GM12878 (cell line): Measurements from ENCODE around the gene HERC5. TPM values are rescaled to one million over a fixed set of nuclear protein-coding genes. Genes with fewer than 3 reads are reported as not detected.

Experiments
- E4F1 ChIP-seq: fragments of 450-650 bp; IDR thresholded peaks from 2 replicates; pipeline ENCODE4 v1.6.1; 2018; ENCODE audit warnings: borderline replicate concordance, mild to moderate bottlenecking; ENCODE audit not compliant: partially characterized antibody
- EED ChIP-seq: sonication (generic); IDR thresholded peaks from 2 replicates; pipeline ENCODE4 v1.6.1; 2016; ENCODE audit warnings: antibody characterized with exemption, low read depth
- GABPA ChIP-seq: IDR thresholded peaks from 2 replicates; pipeline ENCODE4 v1.6.1; 2014; ENCODE audit warnings: antibody characterized with exemption, low read depth, mild to moderate bottlenecking, inconsistent platforms
- HDGF ChIP-seq: fragments of 450-650 bp; IDR thresholded peaks from 2 replicates; pipeline ENCODE4 v1.6.1; 2016; ENCODE audit warnings: antibody characterized with exemption
- IRF3 ChIP-seq: fragments of 450-650 bp; IDR thresholded peaks from 2 replicates; pipeline ENCODE4 v1.6.1; 2014; ENCODE audit warnings: mild to moderate bottlenecking
- IRF5 ChIP-seq: fragments of 450-650 bp; IDR thresholded peaks from 2 replicates; pipeline ENCODE4 v1.6.1; 2017; ENCODE audit warnings: borderline replicate concordance
- JUND ChIP-seq: IDR thresholded peaks from 2 replicates; pipeline ENCODE4 v1.6.1; 2012; ENCODE audit warnings: low read depth, mild to moderate bottlenecking, low read length, improper control_type of control experiment, moderate library complexity
- MTA3 ChIP-seq: IDR thresholded peaks from 2 replicates; pipeline ENCODE4 v1.6.1; 2012; ENCODE audit warnings: low read length, inconsistent platforms, borderline replicate concordance
- MYB ChIP-seq: fragments of 150-350 bp; IDR thresholded peaks from 2 replicates; pipeline ENCODE4 v1.6.1; 2014; ENCODE audit warnings: mild to moderate bottlenecking, low read depth, low read length, borderline replicate concordance
- NBN ChIP-seq: fragments of 450-650 bp; IDR thresholded peaks from 2 replicates; pipeline ENCODE4 v1.6.1; 2016
- NFIC ChIP-seq: IDR thresholded peaks from 2 replicates; pipeline ENCODE4 v1.6.1; 2012; ENCODE audit warnings: low read depth, mild to moderate bottlenecking, inconsistent platforms, low read length, moderate library complexity
- NFXL1 ChIP-seq: fragments of 450-650 bp; IDR thresholded peaks from 2 replicates; pipeline ENCODE4 v1.6.1; 2017; ENCODE audit warnings: antibody characterized with exemption, mild to moderate bottlenecking, borderline replicate concordance
- PBX3 ChIP-seq: IDR thresholded peaks from 2 replicates; pipeline ENCODE4 v1.6.1; 2011; ENCODE audit warnings: mild to moderate bottlenecking, low read depth, low read length, moderate library complexity; ENCODE audit not compliant: insufficient replicate concordance
- POLR2AphosphoS2 ChIP-seq: IDR thresholded peaks from 2 replicates; pipeline ENCODE4 v1.6.1; 2011; ENCODE audit warnings: low read depth, mild to moderate bottlenecking, low read length, improper control_type of control experiment, moderate library complexity
- PRDM15 ChIP-seq: fragments of 450-650 bp; formaldehyde crosslinking; IDR thresholded peaks from 2 replicates; pipeline ENCODE4 v1.4.0; 2020; ENCODE audit warnings: mild to moderate bottlenecking, moderate library complexity
- SIX5 ChIP-seq: IDR thresholded peaks from 2 replicates; pipeline ENCODE4 v1.6.1; 2011; ENCODE audit warnings: mild to moderate bottlenecking, low read depth, low read length, moderate library complexity; ENCODE audit not compliant: severe bottlenecking
- ZBED1 ChIP-seq: IDR thresholded peaks from 2 replicates; pipeline ENCODE4 v1.6.1; 2016; ENCODE audit warnings: borderline replicate concordance
- ZNF217 ChIP-seq: fragments of 450-650 bp; IDR thresholded peaks from 2 replicates; pipeline ENCODE4 v1.6.1; 2017; ENCODE audit warnings: antibody characterized with exemption, mild to moderate bottlenecking
- ZNF384 ChIP-seq: IDR thresholded peaks from 2 replicates; pipeline ENCODE4 v1.6.1; 2012; ENCODE audit warnings: low read depth, mild to moderate bottlenecking, low read length, improper control_type of control experiment, borderline replicate concordance
- polyA plus RNA-seq, 11 experiments: library from polyadenylated mRNA; depleted of rRNA in 4 of 11; unstranded in 6 of 11; stranded (reverse) in 5 of 11; fragments of >200 nt; fragmentation: Nextera tagmentation in 4 of 11; fragmentation: Illumina TruSeq in 1 of 11; extraction: Ambion mirVana in 4 of 11; extraction: Trizol in 1 of 11; gene quantifications; 1 replicate in 1 of 11; 2 replicates in 10 of 11; pipeline versions ENCODE4 v1.2.1 to v1.2.3, GENCODE V29; 2011 to 2016; ENCODE audit warnings: inconsistent platforms in 2 of 11, missing spikeins in 2 of 11, low read depth in 1 of 11
- total RNA-seq, 4 experiments: library from RNA; depleted of rRNA in 3 of 4; stranded (reverse); fragments of >200 nt in 3 of 4; fragmentation: Illumina TruSeq in 1 of 4; extraction: Trizol in 1 of 4; gene quantifications; 2 replicates each; pipeline versions ENCODE4 v1.2.1 to v1.2.3, GENCODE V29; 2013 to 2021

Gene HERC5
- total and polyA plus RNA-seq, 10 of the 15 experiments (the other 5 are each of a cell fraction or from before 2014, with no cell fraction given): 12.5 to 60.7 (median 25.1) TPM

GRCh38 chr4:88456670-88457306 is at the start of gene HERC5 (continued):
- no peak; the same call in 1 of the 2 replicates for TF ChIP-seq ZNF217
- TF ChIP-seq ZNF384: no peak
- TF ChIP-seq NFIC: no peak
- TF ChIP-seq IRF3: no peak
- no peak for TF ChIP-seq IRF5
- TF ChIP-seq ZBED1: no peak
- peak; percentile 75; the same call in 1 of the 2 replicates for TF ChIP-seq EED
- TF ChIP-seq NFXL1: no peak
- no peak for TF ChIP-seq MTA3
- TF ChIP-seq HDGF: peak; percentile 76; the same call in 1 of the 2 replicates
- peak; percentile 42; the same call in 1 of the 2 replicates for TF ChIP-seq POLR2AphosphoS2
- TF ChIP-seq PRDM15 (CRISPR knock-in tag): no peak
- TF ChIP-seq PBX3: peak; percentile 9
- TF ChIP-seq NBN: peak; percentile 97
- peak; percentile 57 for TF ChIP-seq GABPA
- no peak for TF ChIP-seq MYB
- TF ChIP-seq JUND: no peak
- TF ChIP-seq E4F1: no peak
- no peak for TF ChIP-seq SIX5
